AML-193 (cell line): ENCODE results near the gene WWOX.
"Not testable (repeated sequence)": the region's sequence is repeated elsewhere in the genome, so short reads cannot be mapped to it uniquely, and the experiment has no call there.

ENCODE experiments used
- DNase-seq, 2 experiments: peaks; one replicate each; lab custom pipeline; 2025; lab: John Stamatoyannopoulos, UW

WWOX gene

DNA sequence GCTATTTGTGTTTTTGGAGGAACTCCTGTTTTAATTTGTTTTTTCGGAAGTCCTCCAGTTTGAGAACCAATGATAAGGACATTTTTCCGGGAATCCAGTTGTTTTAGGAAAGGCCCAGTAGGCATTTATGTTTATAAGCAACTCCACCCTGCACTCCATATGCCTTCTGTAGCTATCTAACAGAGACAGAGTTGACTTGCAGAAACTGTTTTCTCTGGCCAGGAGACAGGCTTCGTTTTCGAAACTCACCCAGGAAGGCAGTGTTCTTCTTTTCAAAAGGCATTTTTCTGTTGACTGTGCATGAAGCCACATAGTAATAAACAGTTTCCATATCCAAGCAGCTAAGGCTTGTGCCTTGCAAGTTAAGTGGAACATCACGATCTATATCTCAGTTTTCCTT, 587.1 kb downstream of the WWOX start:
- DNase-seq = no peak

GRCh38 chr16:78689028-78689427, 589.6 kb downstream of the WWOX start:
- DNase-seq = no peak

DNA sequence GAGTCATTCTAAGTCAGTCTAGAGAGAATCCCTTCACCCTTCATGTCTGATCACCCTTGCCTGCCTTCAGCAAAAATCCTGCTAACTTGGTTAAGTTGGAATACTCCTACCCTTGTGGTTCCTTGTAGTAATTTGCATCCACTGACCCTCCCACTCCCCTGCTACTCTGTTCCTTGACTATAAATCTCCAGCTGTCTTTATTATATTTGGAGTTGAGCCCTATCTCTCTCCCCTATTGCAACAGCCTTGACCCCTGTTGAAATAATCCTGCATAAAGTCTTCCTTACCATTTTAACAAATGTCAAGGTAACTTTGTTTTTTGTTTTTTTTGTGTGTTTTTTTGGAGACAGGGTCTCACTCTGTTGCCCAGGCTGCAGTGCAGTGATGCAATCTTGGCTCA, 590.1 kb downstream of the WWOX start:
- DNase-seq = no peak

GRCh38 chr16:78690510-78690909, 591.1 kb downstream of the WWOX start:
- no peak for DNase-seq

GRCh38 chr16:78691746-78692145, 592.3 kb downstream of the WWOX start:
- not testable (repeated sequence) for DNase-seq

- DNase-seq = no peak
These were observed 594.0 kb downstream of the WWOX start for GRCh38 chr16:78693496-78693895.

DNA sequence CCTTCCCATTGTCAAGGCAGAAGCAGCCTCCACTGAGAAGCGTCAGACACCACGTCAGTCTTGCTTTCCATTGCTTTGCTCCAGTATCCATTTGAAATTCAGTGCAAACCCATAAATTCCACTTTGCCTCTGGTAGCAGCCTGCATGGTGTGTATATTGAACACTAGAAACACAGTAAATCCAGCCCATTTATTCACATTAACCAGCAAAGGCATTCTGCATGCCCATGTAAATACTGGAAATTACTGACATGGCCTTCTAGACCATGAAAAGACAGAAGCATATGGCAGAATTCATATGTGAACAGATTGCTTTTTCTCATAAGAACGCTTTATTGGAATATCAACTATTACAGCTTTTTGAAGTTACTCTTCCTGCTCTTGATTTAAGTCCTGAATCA, 595.0 kb downstream of the WWOX start:
- DNase-seq = no peak

- no peak for DNase-seq
These were observed 595.9 kb downstream of the WWOX start for GRCh38 chr16:78695391-78695790.

DNA sequence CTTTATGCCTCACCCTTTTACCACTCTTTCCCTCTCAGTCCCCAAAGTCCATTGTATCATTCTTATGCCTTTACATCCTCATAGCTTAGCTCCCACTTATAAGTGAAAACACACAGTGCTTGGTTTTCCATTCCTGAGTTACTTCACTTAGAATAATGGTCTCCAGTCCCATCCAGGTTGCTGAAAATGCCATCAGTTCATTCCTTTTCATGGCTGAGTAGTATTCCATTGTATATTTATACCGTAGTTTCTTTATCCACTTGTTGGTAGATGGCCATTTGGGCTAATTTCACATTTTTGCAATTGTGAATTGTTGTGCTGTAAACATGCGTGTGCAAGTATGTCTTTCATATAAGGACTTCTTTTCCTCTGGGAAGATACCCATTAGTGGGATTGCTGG, 597.3 kb downstream of the WWOX start:
- no peak for DNase-seq

- no peak for DNase-seq
These were observed 598.0 kb downstream of the WWOX start for GRCh38 chr16:78697426-78697825.

DNA sequence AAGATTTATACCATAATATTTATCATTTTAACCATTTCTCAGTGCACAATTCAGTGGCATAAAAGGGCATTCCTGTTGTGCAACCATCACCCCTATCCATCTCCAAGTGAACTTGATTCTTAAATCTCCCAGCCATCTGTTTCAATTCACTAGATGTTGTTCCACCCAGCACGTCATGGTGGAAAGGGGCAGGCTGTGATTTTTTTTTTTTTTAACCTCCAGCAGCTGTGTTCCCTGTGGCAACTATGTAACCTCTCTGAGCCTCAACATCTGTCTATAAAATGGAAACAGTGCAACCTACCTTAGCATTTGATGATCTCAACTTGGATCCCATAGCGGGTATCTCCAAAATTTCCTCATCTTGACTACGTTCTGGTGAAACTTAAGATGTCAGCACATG, 604.5 kb downstream of the WWOX start:
- DNase-seq = no peak

- DNase-seq = no peak
These were observed 605.0 kb downstream of the WWOX start for GRCh38 chr16:78704416-78704815.

DNA sequence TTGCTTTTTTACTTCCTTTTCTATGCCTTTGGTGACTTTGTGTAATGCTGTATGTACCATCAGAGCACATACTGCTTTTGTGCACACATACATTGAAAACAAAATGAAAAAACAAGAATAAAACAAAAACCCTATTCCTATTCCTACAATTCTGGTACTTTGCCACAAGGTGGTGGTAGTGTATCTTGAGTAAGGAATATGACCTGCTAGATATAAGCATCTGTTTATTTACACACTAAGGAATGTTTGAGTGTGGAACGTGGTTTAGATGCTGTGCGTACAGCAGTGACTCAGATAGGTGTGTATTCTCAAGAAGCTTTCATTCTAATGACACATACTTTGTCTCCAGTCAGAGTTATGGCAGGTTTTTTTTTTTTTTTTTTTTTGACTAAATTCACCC, 606.2 kb downstream of the WWOX start:
- peak; percentile 11 to 22 for DNase-seq

- DNase-seq = no peak
These were observed 607.2 kb downstream of the WWOX start for GRCh38 chr16:78706637-78707036.

- no peak for DNase-seq
These were observed 609.9 kb downstream of the WWOX start for GRCh38 chr16:78709137-78709884.

DNA sequence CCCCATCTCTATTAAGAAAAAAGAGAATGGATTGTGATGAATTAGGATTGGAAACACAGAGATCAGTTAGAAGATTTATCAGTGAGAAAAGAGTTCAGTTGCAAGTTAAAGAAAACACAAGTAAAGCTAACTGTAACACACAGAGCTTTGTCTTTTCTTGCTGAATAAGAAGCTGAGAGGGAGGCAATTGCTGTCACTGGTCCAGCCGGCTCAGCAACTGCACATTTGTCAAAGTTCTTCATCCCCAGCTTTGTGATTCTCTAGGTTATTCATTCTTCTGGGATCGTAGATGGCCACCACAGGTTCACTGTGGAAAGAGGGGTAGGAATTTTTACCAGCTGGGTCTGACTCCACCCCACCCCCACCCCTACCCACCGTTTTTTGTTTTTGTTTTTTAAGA, 615.7 kb downstream of the WWOX start:
- no peak for DNase-seq

DNA sequence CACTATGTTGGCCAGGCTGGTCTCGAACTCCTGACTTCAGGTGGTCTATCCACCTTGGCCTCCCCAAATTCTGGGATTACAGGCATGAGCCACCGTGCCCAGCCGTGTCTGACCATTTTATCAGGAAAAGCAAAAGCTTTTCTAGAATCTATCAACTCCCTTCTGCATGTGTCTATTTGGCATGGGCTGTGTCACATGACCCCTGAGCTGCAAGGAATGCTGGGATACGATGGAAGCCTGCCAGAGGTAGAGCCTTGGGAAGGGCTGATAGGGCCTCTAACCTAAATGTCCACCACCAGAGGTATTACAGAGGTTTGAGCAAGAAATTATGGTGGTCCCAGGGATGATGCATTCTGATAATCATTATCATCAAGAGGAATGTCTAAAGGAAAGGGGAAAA, 616.2 kb downstream of the WWOX start:
- no peak for DNase-seq

- DNase-seq = no peak
These were observed 618.7 kb downstream of the WWOX start for GRCh38 chr16:78718141-78718540.

GRCh38 chr16:78720416-78720815, 621.0 kb downstream of the WWOX start:
- DNase-seq = no peak

GRCh38 chr16:78727536-78727935, 628.1 kb downstream of the WWOX start:
- DNase-seq = no peak

DNA sequence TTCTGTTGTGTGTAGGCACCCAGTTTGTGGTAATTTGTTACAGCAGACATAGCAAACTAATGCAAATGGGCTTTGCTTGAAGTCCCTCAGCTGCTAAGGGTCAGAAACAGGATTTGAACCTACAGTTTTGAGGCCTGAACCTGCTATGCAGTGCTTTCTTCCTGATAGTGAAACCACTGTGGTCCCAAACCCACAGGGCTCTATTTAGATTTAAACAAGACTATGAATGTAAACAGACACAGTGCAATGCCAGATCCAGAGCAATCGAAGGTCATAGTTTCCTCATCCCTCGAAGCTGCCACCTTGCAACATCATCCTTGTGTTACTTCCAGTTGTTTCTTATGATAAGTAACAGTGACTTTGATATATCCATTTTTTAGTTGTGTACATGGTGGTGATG, 630.2 kb downstream of the WWOX start:
- DNase-seq = no peak

DNA sequence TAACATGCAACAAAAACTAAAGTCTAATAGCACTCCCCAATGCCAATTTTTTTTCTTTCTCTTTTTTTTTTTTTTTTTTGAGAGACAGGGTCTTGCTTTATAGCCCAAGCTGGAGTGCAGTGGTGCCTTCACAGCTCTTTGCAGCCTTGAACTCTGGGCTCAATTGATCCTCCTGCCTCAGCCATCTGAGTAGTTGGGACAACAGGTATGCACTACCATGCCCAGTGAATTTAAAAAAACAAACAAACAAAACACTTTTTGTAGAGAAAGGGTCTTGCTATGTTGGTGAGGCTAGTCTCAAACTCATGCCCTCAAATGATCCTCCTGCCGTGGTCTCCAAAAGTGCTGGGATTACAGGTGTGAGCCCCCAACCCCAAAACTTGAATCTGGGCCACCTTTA, 632.3 kb downstream of the WWOX start:
- no peak for DNase-seq

DNA sequence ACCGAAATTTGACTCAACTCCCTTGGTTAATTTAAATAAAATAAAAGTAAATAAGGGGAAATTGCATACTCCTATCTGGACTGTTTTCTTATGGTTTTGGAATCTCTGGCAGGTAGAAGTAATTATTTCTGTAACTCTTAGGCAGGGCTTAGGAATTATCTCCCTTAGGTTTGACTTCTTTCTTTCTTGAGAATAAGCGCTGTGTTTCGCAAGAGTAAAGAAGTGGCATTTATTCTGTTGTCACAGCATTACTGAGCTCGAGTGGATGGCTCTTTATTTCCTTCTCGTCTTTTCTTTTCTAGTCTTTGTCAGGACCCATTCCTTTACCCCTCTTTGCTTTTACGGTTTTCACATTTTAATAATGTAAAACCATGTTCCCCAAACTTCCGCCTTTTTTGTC, 633.2 kb downstream of the WWOX start:
- DNase-seq = no peak

DNA sequence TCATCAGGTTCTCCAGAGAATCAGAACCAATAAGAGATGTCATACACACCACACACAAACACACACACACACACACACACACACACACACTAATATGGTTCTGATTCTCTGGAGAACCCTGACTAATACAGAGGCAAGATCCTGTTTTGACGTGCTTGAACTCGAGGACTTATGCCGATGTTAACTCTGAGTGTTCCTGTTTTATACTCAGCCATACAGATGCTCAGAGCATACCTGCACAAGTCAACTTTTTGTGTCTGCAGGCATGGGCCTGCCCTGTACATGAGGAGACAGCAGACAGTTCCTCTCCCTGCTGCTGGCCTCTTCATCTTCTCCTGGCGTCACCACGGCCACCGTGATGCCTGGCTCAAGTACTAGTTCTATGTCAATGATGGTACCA, 635.9 kb downstream of the WWOX start:
- no peak for DNase-seq
